K562 (cell line): Measurements from ENCODE around the gene LRRFIP2. TPM values are rescaled to one million over a fixed set of nuclear protein-coding genes. Genes with fewer than 3 reads are reported as not detected.

ENCODE experiments used
- ATAC-seq: fragments of 200-7000 bp; cut with Tn5 transposase; 3 replicates; pipeline ENCODE4 v1.9.1; 2020; ENCODE audit warnings: moderate library complexity
- BruUV-seq: library from RNA; stranded (reverse); fragments of 400-500 nt; replicated peaks from 2 replicates; lab custom pipeline; 2021; lab: Mats Ljungman, UMichigan
- CTCF ChIA-PET: fragments of 300-600 bp; formaldehyde crosslinking; extraction: SDS; loops from one replicate; lab custom pipeline; 2021; ENCODE audit warnings: low intra/inter-chr PET ratio; lab: Yijun Ruan, JAX
- POLR2A ChIA-PET: fragments of 300-600, 350-650 bp; sonication (Branson Sonifier 250); formaldehyde crosslinking; extraction: SDS; loops from one replicate; lab custom pipeline; 2021; ENCODE audit warnings: antibody characterized with exemption, inconsistent platforms; lab: Yijun Ruan, JAX
- DNase-seq, 4 experiments: peaks; one replicate each; pipeline versions ENCODE4 v3.0.0 to v3.0.0-alpha.2; 2011 to 2018; ENCODE audit warnings: low spot score in 3 of 4, mixed read lengths in 3 of 4; ENCODE audit errors: extremely low read depth in 1 of 4
- FAIRE-seq: peaks from 2 replicates; lab custom pipeline; 2011; peaks lifted over from hg19 to GRCh38; lab: Jason Lieb, UNC
- H2AFZ ChIP-seq: 2 replicates; pipeline ENCODE4 v1.6.0; 2011; ENCODE audit warnings: low read depth, low read length, control low read depth, inconsistent platforms
- H3K27ac ChIP-seq: fragments of 200-600 bp; 3 replicates; pipeline ENCODE4 v1.8.0; 2011; ENCODE audit warnings: low read depth, mild to moderate bottlenecking, control low read depth, inconsistent platforms, low read length, moderate library complexity, mixed read lengths; ENCODE audit errors: extremely low read depth
- H3K27me3 ChIP-seq, 2 experiments: fragments of 300-600 bp in 1 of 2; 2 replicates in 1 of 2; 3 replicates in 1 of 2; pipeline versions ENCODE4 v1.6.0 to v1.8.0; 2011; ENCODE audit warnings: inconsistent platforms in 2 of 2, low read length in 2 of 2, mild to moderate bottlenecking in 1 of 2, mixed read lengths in 1 of 2, moderate library complexity in 1 of 2; ENCODE audit not compliant: control insufficient read depth in 2 of 2, insufficient read depth in 2 of 2
- H3K36me3 ChIP-seq: fragments of 300-600 bp; 3 replicates; pipeline ENCODE4 v1.8.0; 2011; ENCODE audit warnings: mild to moderate bottlenecking, low read length, inconsistent platforms; ENCODE audit not compliant: control insufficient read depth, insufficient read depth
- H3K4me1 ChIP-seq, 2 experiments: fragments of 200-600 bp in 1 of 2; replicated peaks in 1 of 2; 2 replicates in 1 of 2; 3 replicates in 1 of 2; pipeline versions ENCODE4 v1.5.1 to v1.8.0; 2011; ENCODE audit warnings: inconsistent platforms in 2 of 2, low read length in 2 of 2, mild to moderate bottlenecking in 1 of 2, mixed read lengths in 1 of 2, moderate library complexity in 1 of 2; ENCODE audit not compliant: control insufficient read depth in 2 of 2, insufficient read depth in 2 of 2
- H3K4me2 ChIP-seq: 2 replicates; pipeline ENCODE4 v1.6.1; 2011; ENCODE audit warnings: low read length, control low read depth, inconsistent platforms, mixed read lengths; ENCODE audit not compliant: insufficient read depth
- H3K4me3 ChIP-seq: fragments of 200-600 bp; sonication (generic), shearing (Covaris generic); 2 replicates; pipeline ENCODE4 v1.5.1; 2016; ENCODE audit warnings: control low read depth, inconsistent platforms
- H3K79me2 ChIP-seq: fragments of 200-600 bp; 3 replicates; pipeline ENCODE4 v1.8.0; 2011; ENCODE audit warnings: low read length, inconsistent platforms; ENCODE audit not compliant: control insufficient read depth, insufficient read depth
- H3K9ac ChIP-seq, 2 experiments: 2 replicates each; pipeline versions ENCODE4 v1.6.0 to v1.6.1; 2011; ENCODE audit warnings: low read depth in 2 of 2, low read length in 2 of 2, control low read depth in 1 of 2, inconsistent platforms in 1 of 2, mild to moderate bottlenecking in 1 of 2, mixed read lengths in 1 of 2; ENCODE audit not compliant: insufficient read depth in 1 of 2
- H3K9me1 ChIP-seq: one replicate; pipeline ENCODE4 v1.6.0; 2011; ENCODE audit warnings: inconsistent platforms, mild to moderate bottlenecking, low read length, moderate library complexity; ENCODE audit not compliant: control insufficient read depth, insufficient read depth
- H3K9me3 ChIP-seq: replicated peaks from 2 replicates; pipeline ENCODE4 v1.5.1; 2011; ENCODE audit warnings: low read depth, low read length, inconsistent platforms; ENCODE audit not compliant: control insufficient read depth, insufficient read depth
- H4K20me1 ChIP-seq: replicated peaks from 2 replicates; pipeline ENCODE4 v1.6.1; 2011; ENCODE audit warnings: low read length, inconsistent platforms, mixed read lengths; ENCODE audit not compliant: control insufficient read depth, insufficient read depth
- CTCF ChIP-seq, 3 experiments: IDR thresholded peaks in 2 of 3; conservative IDR thresholded peaks in 1 of 3; 2 replicates each; pipeline ENCODE4 v1.5.1; 2011 to 2012; ENCODE audit warnings: low read length in 3 of 3, mild to moderate bottlenecking in 3 of 3, control low read depth in 2 of 3, improper control_type of control experiment in 1 of 3, inconsistent platforms in 1 of 3, low read depth in 1 of 3, mixed read lengths in 1 of 3, moderate library complexity in 1 of 3; ENCODE audit not compliant: insufficient read depth in 2 of 3
- EHMT2 ChIP-seq: fragments of 450-650 bp; IDR thresholded peaks from 2 replicates; pipeline ENCODE4 v1.6.1; 2018; ENCODE audit warnings: antibody characterized with exemption
- ERF ChIP-seq: fragments of 450-650 bp; formaldehyde crosslinking; IDR thresholded peaks from 2 replicates; pipeline ENCODE4 v1.4.0; 2020; ENCODE audit warnings: mild to moderate bottlenecking, mixed read lengths
- FOXJ3 ChIP-seq: sonication (generic); formaldehyde crosslinking; IDR thresholded peaks from 2 replicates; pipeline ENCODE4 v1.4.0; 2020; ENCODE audit warnings: mild to moderate bottlenecking, missing genetic modification reagents
- HDAC3 ChIP-seq: fragments of 450-650 bp; IDR thresholded peaks from 2 replicates; pipeline ENCODE4 v1.6.1; 2018; ENCODE audit warnings: borderline replicate concordance, mild to moderate bottlenecking, moderate library complexity; ENCODE audit not compliant: partially characterized antibody
- HLTF ChIP-seq: fragments of 450-650 bp; IDR thresholded peaks from 2 replicates; pipeline ENCODE4 v1.6.1; 2016
- MTA2 ChIP-seq: fragments of 450-650 bp; IDR thresholded peaks from 2 replicates; pipeline ENCODE4 v1.6.1; 2016; ENCODE audit warnings: low read depth
- PATZ1 ChIP-seq: fragments of 250-450 bp; sonication (Bioruptor Pico); IDR thresholded peaks from 2 replicates; pipeline ENCODE4 v1.5.0; 2020; ENCODE audit warnings: mild to moderate bottlenecking, borderline replicate concordance
- SMC3 ChIP-seq: conservative IDR thresholded peaks from 2 replicates; pipeline ENCODE4 v1.6.1; 2011; ENCODE audit warnings: low read depth, low read length, improper control_type of control experiment; ENCODE audit not compliant: insufficient read depth
- STAT5A ChIP-seq: IDR thresholded peaks from 2 replicates; pipeline ENCODE4 v1.6.1; 2012; ENCODE audit warnings: low read length, inconsistent platforms, borderline replicate concordance
- ZEB2 ChIP-seq: fragments of 450-650 bp; IDR thresholded peaks from 2 replicates; pipeline ENCODE4 v1.6.1; 2016
- ZNF140 ChIP-seq: fragments of 250-450 bp; sonication (Bioruptor Pico); IDR thresholded peaks from 2 replicates; pipeline ENCODE4 v1.8.0; 2021; ENCODE audit warnings: moderate library complexity, mild to moderate bottlenecking, inconsistent platforms
- ZNF316 ChIP-seq: fragments of 450-650 bp; IDR thresholded peaks from 2 replicates; pipeline ENCODE4 v1.6.1; 2016
- ZNF79 ChIP-seq: fragments of 250-450 bp; sonication (Bioruptor Pico); IDR thresholded peaks from 2 replicates; pipeline ENCODE4 v1.4.0; 2020; ENCODE audit warnings: low read depth, mild to moderate bottlenecking, moderate library complexity
- in situ Hi-C: fragments of 300-500 bp; cut with MboI; formaldehyde crosslinking; loops from 4 replicates; pipeline ENCODE4 v1.15.0; 2018; ENCODE audit warnings: inconsistent platforms, mixed read lengths
- intact Hi-C: fragments of 100-400 bp; cut with micrococcal nuclease; formaldehyde crosslinking; loops from 2 replicates; pipeline ENCODE4 v1.14.2; 2022
- polyA plus RNA-seq, 8 experiments: library from polyadenylated mRNA; depleted of rRNA in 4 of 8; stranded (reverse) in 5 of 8; unstranded in 3 of 8; fragments of >200 nt; fragmentation: Nextera tagmentation in 2 of 8; fragmentation: Illumina TruSeq in 1 of 8; extraction: Ambion mirVana in 2 of 8; extraction: Trizol in 1 of 8; gene quantifications; 2 replicates each; pipeline versions ENCODE4 v1.2.1 to v1.2.3, GENCODE V29; 2011 to 2014; ENCODE audit warnings: inconsistent platforms in 1 of 8, missing spikeins in 1 of 8
- total RNA-seq, 7 experiments: library from RNA; depleted of rRNA in 6 of 7; stranded (reverse); fragments of >200 nt in 6 of 7; fragmentation: Illumina TruSeq in 2 of 7; extraction: Trizol in 2 of 7; gene quantifications; 2 replicates each; pipeline versions ENCODE4 v1.2.1 to v1.2.3, GENCODE V29; 2011 to 2021; ENCODE audit warnings: low replicate concordance in 1 of 7
- TF ChIP-seq, protein P1 (sequence below), 2 experiments: IDR thresholded peaks in 1 of 2; conservative IDR thresholded peaks in 1 of 2; 2 replicates each; pipeline ENCODE4 v1.6.1; 2016; ENCODE audit warnings: low read depth in 2 of 2, mild to moderate bottlenecking in 1 of 2, missing compliant biosample characterization in 1 of 2, missing genetic modification characterization in 1 of 2, moderate library complexity in 1 of 2

The LRRFIP2 gene
- total and polyA plus RNA-seq, 9 of the 15 experiments (the other 6 are each of a cell fraction or from before 2014, with no cell fraction given) = 9.9 to 53.9 (median 42.7) TPM

- no peak for FAIRE-seq
- in situ Hi-C loops = no loop called here
- Histone ChIP-seq H3K27ac (no peak overlapping the region), H3K27me3 (no peaks in the 10 kb centered on the region), H3K9me1 (no peaks in the 10 kb centered on the region), H3K79me2 (peaks cover 3% of the 10 kb centered on the region; the same call in 1 of the 3 replicates), H3K4me2 (no peak overlapping the region), H2AFZ (no peak overlapping the region), H3K36me3 (0 out of 3 replicates have a peak, but pooled peaks cover 3% of the 10 kb centered on the region)
- no peak for DNase-seq
- no peak for ATAC-seq
- BruUV-seq = no TSS peak
- POLR2A ChIA-PET = no interaction called here
- intact Hi-C loops = no loop called here
- CTCF ChIA-PET = no interaction called here
- TF ChIP-seq ZNF79 (CRISPR knock-in tag) (no peak), ZNF140 (CRISPR knock-in tag) (no peak), ZNF316 (no peak), EHMT2 (no peak), ZEB2 (no peak), MTA2 (no peak), HDAC3 (no peak), SMC3 (no peak), ERF (no peak), FOXJ3 (CRISPR knock-in tag) (no peak), PATZ1 (CRISPR knock-in tag) (no peak), HLTF (no peak), CTCF (IDR thresholded peaks at IDR 0.05 in 2 of 3, conservative IDR thresholded peaks at IDR 0.05 in 1 of 3; ENCODE audit: insufficient read depth in 2 of 3, low read depth in 1 of 3, low read length in 3 of 3) (no peak), STAT5A (no peak)
- TF ChIP-seq, protein P1, sequence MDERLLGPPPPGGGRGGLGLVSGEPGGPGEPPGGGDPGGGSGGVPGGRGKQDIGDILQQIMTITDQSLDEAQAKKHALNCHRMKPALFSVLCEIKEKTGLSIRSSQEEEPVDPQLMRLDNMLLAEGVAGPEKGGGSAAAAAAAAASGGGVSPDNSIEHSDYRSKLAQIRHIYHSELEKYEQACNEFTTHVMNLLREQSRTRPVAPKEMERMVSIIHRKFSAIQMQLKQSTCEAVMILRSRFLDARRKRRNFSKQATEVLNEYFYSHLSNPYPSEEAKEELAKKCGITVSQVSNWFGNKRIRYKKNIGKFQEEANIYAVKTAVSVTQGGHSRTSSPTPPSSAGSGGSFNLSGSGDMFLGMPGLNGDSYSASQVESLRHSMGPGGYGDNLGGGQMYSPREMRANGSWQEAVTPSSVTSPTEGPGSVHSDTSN (CRISPR knock-in tag; IDR thresholded peaks at IDR 0.05; ENCODE audit: low read depth) = no peak
- TF ChIP-seq, protein P1 (tag; conservative IDR thresholded peaks at IDR 0.05; ENCODE audit: low read depth) = no peak
- TF ChIP-seq, all 486 proteins: peak for 0
- no peak overlapping the region for H3K4me3 ChIP-seq
- no peak overlapping the region for H3K9ac ChIP-seq
- peaks cover 0 to 11% of the 10 kb centered on the region in 2 experiments; a peak in 3 of 5 replicates for H3K4me1 ChIP-seq
- 0 out of 2 replicates have a peak, but pooled peaks cover 5% of the 10 kb centered on the region for H4K20me1 ChIP-seq
- no peaks in the 10 kb centered on the region for H3K9me3 ChIP-seq
Observed at GRCh38 chr3:37126856-37127255, 47.5 kb downstream of the LRRFIP2 start.
